H1 (cell line): Measurements from ENCODE around the gene HSPBAP1. TPM values are rescaled to one million over a fixed set of nuclear protein-coding genes. Genes with fewer than 3 reads are reported as not detected.

Source experiments
- ATF2 ChIP-seq: IDR thresholded peaks from 2 replicates; pipeline ENCODE4 v1.6.1; 2012; ENCODE audit warnings: low read length, inconsistent platforms
- CHD1 ChIP-seq: IDR thresholded peaks from 2 replicates; pipeline ENCODE4 v1.6.1; 2012; ENCODE audit warnings: low read depth, low read length, improper control_type of control experiment
- GTF2F1 ChIP-seq: IDR thresholded peaks from 2 replicates; pipeline ENCODE4 v1.6.1; 2012; ENCODE audit warnings: low read depth, low read length, improper control_type of control experiment, borderline replicate concordance
- SP2 ChIP-seq: IDR thresholded peaks from 2 replicates; pipeline ENCODE4 v1.6.1; 2012; ENCODE audit warnings: mild to moderate bottlenecking, low read length, inconsistent platforms
- TAF7 ChIP-seq: optimal IDR thresholded peaks from 2 replicates; pipeline ENCODE3; 2011; ENCODE audit warnings: low read depth, mild to moderate bottlenecking, inconsistent platforms, low read length, moderate library complexity, borderline replicate concordance
- USF2 ChIP-seq: IDR thresholded peaks from 2 replicates; pipeline ENCODE4 v1.6.1; 2011; ENCODE audit warnings: low read length, improper control_type of control experiment
- polyA plus RNA-seq, 7 experiments: library from polyadenylated mRNA; depleted of rRNA in 3 of 7; stranded (reverse) in 5 of 7; unstranded in 2 of 7; fragments of >200 nt in 5 of 7; fragments of 200-250 nt in 2 of 7; gene quantifications; 1 replicate in 5 of 7; 2 replicates in 1 of 7; 4 replicates in 1 of 7; pipeline versions ENCODE4 v1.2.1 to v1.2.3, GENCODE V29; 2011 to 2013; ENCODE audit warnings: missing spikeins in 2 of 7, mixed read lengths in 2 of 7
- total RNA-seq: library from RNA; stranded (reverse); fragmentation: NEBNext Ultra II Directional; extraction: Animal tissue kit (Norgen Biotek cat#: 25700); gene quantifications from 2 replicates; pipeline ENCODE4 v1.2.1, GENCODE V29; 2021

Gene HSPBAP1
- total and polyA plus RNA-seq, 2 of the 8 experiments (the other 6 are each of a cell fraction or from before 2014, with no cell fraction given): 7.5 to 8.3 TPM

- TF ChIP-seq USF2: no peak
- TF ChIP-seq ATF2: no peak
- no peak for TF ChIP-seq GTF2F1
- no peak for TF ChIP-seq SP2
- TF ChIP-seq TAF7: no peak
- no peak for TF ChIP-seq CHD1
Observed at GRCh38 chr3:122786066-122786465, 7.6 kb downstream of the HSPBAP1 start (continued).
